Keratinocyte (primary cell): Measurements from ENCODE around the gene ERI2. TPM values are rescaled to one million over a fixed set of nuclear protein-coding genes. Genes with fewer than 3 reads are reported as not detected.

Experiments
- DNase-seq: peaks from one replicate; pipeline ENCODE4 v3.0.0-alpha.2; 2011; ENCODE audit warnings: low read depth, missing footprints, low spot score
- FAIRE-seq: peaks from 2 replicates; lab custom pipeline; 2011; peaks lifted over from hg19 to GRCh38; lab: Jason Lieb, UNC
- H2AFZ ChIP-seq: 2 replicates; pipeline ENCODE4 v1.6.0; 2012; ENCODE audit warnings: low read length, control low read depth, inconsistent platforms; ENCODE audit not compliant: control insufficient read depth
- H3K27ac ChIP-seq: 2 replicates; pipeline ENCODE4 v1.5.1; 2011; ENCODE audit warnings: low read length; ENCODE audit not compliant: control insufficient read depth, insufficient read depth
- H3K27me3 ChIP-seq: 3 replicates; pipeline ENCODE4 v1.6.0; 2011; ENCODE audit warnings: low read length; ENCODE audit not compliant: control insufficient read depth, insufficient read depth; ENCODE audit errors: extremely low read depth
- H3K36me3 ChIP-seq, 2 experiments: 2 replicates in 1 of 2; 3 replicates in 1 of 2; pipeline ENCODE4 v1.5.1; 2011; ENCODE audit warnings: low read length in 2 of 2, mild to moderate bottlenecking in 1 of 2; ENCODE audit not compliant: control insufficient read depth in 2 of 2, insufficient read depth in 2 of 2; ENCODE audit errors: extremely low read depth in 1 of 2
- H3K4me1 ChIP-seq: 3 replicates; pipeline ENCODE4 v1.5.1; 2011; ENCODE audit warnings: low read length; ENCODE audit not compliant: control insufficient read depth, insufficient read depth; ENCODE audit errors: extremely low read depth
- H3K4me2 ChIP-seq: 3 replicates; pipeline ENCODE4 v1.6.0; 2011; ENCODE audit warnings: low read depth, low read length; ENCODE audit not compliant: control insufficient read depth, insufficient read depth; ENCODE audit errors: extremely low read depth
- H3K4me3 ChIP-seq, 3 experiments: fragments of 200-600 bp in 1 of 3; sonication (generic) in 1 of 3; 2 replicates in 2 of 3; 3 replicates in 1 of 3; pipeline ENCODE4 v1.5.1; 2011 to 2016; ENCODE audit warnings: low read length in 3 of 3, mild to moderate bottlenecking in 3 of 3, control low read depth in 2 of 3, inconsistent platforms in 1 of 3, low read depth in 1 of 3, mixed read lengths in 1 of 3, mixed run types in 1 of 3, moderate library complexity in 1 of 3; ENCODE audit not compliant: control insufficient read depth in 2 of 3, insufficient read depth in 2 of 3; ENCODE audit errors: extremely low read depth in 1 of 3
- H3K79me2 ChIP-seq: 2 replicates; pipeline ENCODE4 v1.6.0; 2012; ENCODE audit warnings: low read length; ENCODE audit not compliant: control insufficient read depth, insufficient read depth
- H3K9ac ChIP-seq: 3 replicates; pipeline ENCODE4 v1.6.0; 2011; ENCODE audit warnings: low read length; ENCODE audit not compliant: control insufficient read depth, insufficient read depth; ENCODE audit errors: extremely low read depth
- H3K9me1 ChIP-seq: 3 replicates; pipeline ENCODE4 v1.6.0; 2011; ENCODE audit warnings: low read length; ENCODE audit not compliant: control insufficient read depth, insufficient read depth; ENCODE audit errors: extremely low read depth
- H3K9me3 ChIP-seq: 2 replicates; pipeline ENCODE4 v1.5.1; 2012; ENCODE audit warnings: low read depth, low read length; ENCODE audit not compliant: control insufficient read depth
- H4K20me1 ChIP-seq: 3 replicates; pipeline ENCODE4 v1.6.0; 2011; ENCODE audit warnings: low read length; ENCODE audit not compliant: control insufficient read depth, insufficient read depth; ENCODE audit errors: extremely low read depth
- EZH2 ChIP-seq: IDR thresholded peaks from one replicate; pipeline ENCODE4 v1.6.1; 2012; ENCODE audit warnings: inconsistent platforms, mild to moderate bottlenecking, low read length, moderate library complexity
- dilution Hi-C: fragments of 300-500 bp; cut with MboI; formaldehyde crosslinking; loops from one replicate; pipeline ENCODE4 v1.7.0; 2020; ENCODE audit warnings: low sequenced_read_pairs; ENCODE audit not compliant: extremely low pct_ligation_motif_present
- polyA plus RNA-seq, 5 experiments: library from polyadenylated mRNA; depleted of rRNA in 3 of 5; stranded (reverse) in 3 of 5; stranded (forward) in 1 of 5; unstranded in 1 of 5; fragments of >200 nt; gene quantifications; 1 replicate in 1 of 5; 2 replicates in 3 of 5; 3 replicates in 1 of 5; pipeline versions ENCODE4 v1.2.1 to v1.2.3, GENCODE V29; 2011 to 2012; ENCODE audit warnings: missing spikeins in 2 of 5, low read depth in 1 of 5, low replicate concordance in 1 of 5
- TF ChIP-seq, protein P1 (sequence below), 3 experiments: IDR thresholded peaks in 1 of 3; conservative IDR thresholded peaks in 1 of 3; optimal IDR thresholded peaks in 1 of 3; 2 replicates in 2 of 3; 3 replicates in 1 of 3; pipeline versions ENCODE3 to v1.5.1; 2011; ENCODE audit warnings: low read length in 3 of 3, mild to moderate bottlenecking in 3 of 3, moderate library complexity in 2 of 3, control low read depth in 1 of 3, inconsistent platforms in 1 of 3; ENCODE audit not compliant: insufficient read depth in 2 of 3; ENCODE audit errors: extremely low read depth in 1 of 3

Gene ERI2
- polyA plus RNA-seq, 1 donor (not counting 4 experiments of a cell fraction or from before 2014, with no cell fraction given), result 19.5 TPM

DNA sequence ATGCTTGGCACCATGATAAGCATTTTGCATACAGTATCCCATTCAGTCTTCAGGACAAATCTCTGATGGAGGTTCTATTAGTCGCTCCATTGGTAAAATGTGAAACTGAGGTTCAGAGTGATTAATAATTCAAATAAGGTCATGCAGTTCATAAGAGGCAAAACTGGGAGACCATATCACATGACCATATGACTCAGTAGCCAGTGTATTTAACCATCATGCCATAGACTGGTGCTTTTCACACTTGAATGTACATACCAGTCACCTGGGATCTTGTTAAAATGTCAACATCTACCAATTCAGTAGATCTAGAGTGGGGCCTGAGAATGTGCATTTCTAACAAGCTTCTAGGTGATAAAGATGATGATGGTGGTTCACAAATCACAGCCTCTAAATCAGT, 38.2 kb downstream of the ERI2 start:
- Histone ChIP-seq H3K79me2 (no peaks in the 10 kb centered on the region), H3K36me3 (no peaks in the 10 kb centered on the region), H3K27me3 (no peaks in the 10 kb centered on the region), H3K4me3 (no peak overlapping the region), H3K9me3 (no peaks in the 10 kb centered on the region), H3K4me1 (peaks cover 5% of the 10 kb centered on the region), H3K9ac (no peak overlapping the region), H3K4me2 (no peak overlapping the region), H4K20me1 (no peaks in the 10 kb centered on the region), H3K27ac (no peak overlapping the region), H3K9me1 (no peaks in the 10 kb centered on the region), H2AFZ (no peak overlapping the region)
- no peak for TF ChIP-seq EZH2
- TF ChIP-seq, protein P1, sequence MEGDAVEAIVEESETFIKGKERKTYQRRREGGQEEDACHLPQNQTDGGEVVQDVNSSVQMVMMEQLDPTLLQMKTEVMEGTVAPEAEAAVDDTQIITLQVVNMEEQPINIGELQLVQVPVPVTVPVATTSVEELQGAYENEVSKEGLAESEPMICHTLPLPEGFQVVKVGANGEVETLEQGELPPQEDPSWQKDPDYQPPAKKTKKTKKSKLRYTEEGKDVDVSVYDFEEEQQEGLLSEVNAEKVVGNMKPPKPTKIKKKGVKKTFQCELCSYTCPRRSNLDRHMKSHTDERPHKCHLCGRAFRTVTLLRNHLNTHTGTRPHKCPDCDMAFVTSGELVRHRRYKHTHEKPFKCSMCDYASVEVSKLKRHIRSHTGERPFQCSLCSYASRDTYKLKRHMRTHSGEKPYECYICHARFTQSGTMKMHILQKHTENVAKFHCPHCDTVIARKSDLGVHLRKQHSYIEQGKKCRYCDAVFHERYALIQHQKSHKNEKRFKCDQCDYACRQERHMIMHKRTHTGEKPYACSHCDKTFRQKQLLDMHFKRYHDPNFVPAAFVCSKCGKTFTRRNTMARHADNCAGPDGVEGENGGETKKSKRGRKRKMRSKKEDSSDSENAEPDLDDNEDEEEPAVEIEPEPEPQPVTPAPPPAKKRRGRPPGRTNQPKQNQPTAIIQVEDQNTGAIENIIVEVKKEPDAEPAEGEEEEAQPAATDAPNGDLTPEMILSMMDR (optimal IDR thresholded peaks at IDR 0.05 in 1 of 3, IDR thresholded peaks at IDR 0.05 in 1 of 3, conservative IDR thresholded peaks at IDR 0.05 in 1 of 3; ENCODE audit: extremely low read depth in 1 of 3, insufficient read depth in 2 of 3, low read length in 3 of 3), result no peak
- dilution Hi-C loops, result no loop called here
- DNase-seq, result no peak
- FAIRE-seq, result no peak

DNA sequence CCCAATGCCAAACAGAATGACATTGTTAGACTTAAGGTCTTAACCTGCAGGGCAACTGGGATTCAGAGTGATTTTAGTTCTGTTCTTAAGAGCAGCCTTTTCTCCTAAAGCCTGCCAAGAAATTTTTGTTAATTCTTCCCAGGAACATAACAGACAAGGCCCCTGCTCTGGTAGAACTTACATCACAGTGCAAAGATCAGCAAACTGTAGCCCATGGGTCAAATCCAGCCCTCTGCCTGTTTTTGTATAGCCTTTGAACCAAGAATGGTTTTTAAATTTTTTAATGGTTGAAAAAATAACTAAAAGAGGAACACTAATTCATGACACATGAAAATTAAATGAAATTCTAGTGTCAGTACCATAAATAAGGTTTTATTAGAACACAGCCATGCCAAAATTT, 38.7 kb downstream of the ERI2 start:
- H3K9me1 ChIP-seq, result no peaks in the 10 kb centered on the region
- H3K36me3 ChIP-seq, result no peaks in the 10 kb centered on the region
- no peak overlapping the region for H3K9ac ChIP-seq
- H4K20me1 ChIP-seq, result no peaks in the 10 kb centered on the region
- no peaks in the 10 kb centered on the region for H3K9me3 ChIP-seq
- dilution Hi-C loops, result no loop called here
- peaks cover 5% of the 10 kb centered on the region for H3K4me1 ChIP-seq
- H3K4me3 ChIP-seq, result no peak overlapping the region
- H3K27me3 ChIP-seq, result no peaks in the 10 kb centered on the region
- H3K27ac ChIP-seq, result no peak overlapping the region
- no peak for TF ChIP-seq EZH2
- TF ChIP-seq, protein P1 (optimal IDR thresholded peaks at IDR 0.05 in 1 of 3, IDR thresholded peaks at IDR 0.05 in 1 of 3, conservative IDR thresholded peaks at IDR 0.05 in 1 of 3; ENCODE audit: extremely low read depth in 1 of 3, insufficient read depth in 2 of 3, low read length in 3 of 3), result no peak
- H2AFZ ChIP-seq, result no peak overlapping the region
- no peaks in the 10 kb centered on the region for H3K79me2 ChIP-seq
- FAIRE-seq (no peak), DNase-seq (no peak)
- no peak overlapping the region for H3K4me2 ChIP-seq
